Jurkat, Clone E6-1 (cell line): Measurements from ENCODE around the gene GALNT2.

ENCODE experiments used
- DNase-seq: peaks from one replicate; pipeline ENCODE4 v3.0.0-alpha.2; 2011; ENCODE audit warnings: low read depth, low spot score
- H3K4me3 ChIP-seq: 2 replicates; pipeline ENCODE4 v1.5.1; 2011; ENCODE audit warnings: mild to moderate bottlenecking, low read length, control low read depth, moderate library complexity

Gene GALNT2

DNA sequence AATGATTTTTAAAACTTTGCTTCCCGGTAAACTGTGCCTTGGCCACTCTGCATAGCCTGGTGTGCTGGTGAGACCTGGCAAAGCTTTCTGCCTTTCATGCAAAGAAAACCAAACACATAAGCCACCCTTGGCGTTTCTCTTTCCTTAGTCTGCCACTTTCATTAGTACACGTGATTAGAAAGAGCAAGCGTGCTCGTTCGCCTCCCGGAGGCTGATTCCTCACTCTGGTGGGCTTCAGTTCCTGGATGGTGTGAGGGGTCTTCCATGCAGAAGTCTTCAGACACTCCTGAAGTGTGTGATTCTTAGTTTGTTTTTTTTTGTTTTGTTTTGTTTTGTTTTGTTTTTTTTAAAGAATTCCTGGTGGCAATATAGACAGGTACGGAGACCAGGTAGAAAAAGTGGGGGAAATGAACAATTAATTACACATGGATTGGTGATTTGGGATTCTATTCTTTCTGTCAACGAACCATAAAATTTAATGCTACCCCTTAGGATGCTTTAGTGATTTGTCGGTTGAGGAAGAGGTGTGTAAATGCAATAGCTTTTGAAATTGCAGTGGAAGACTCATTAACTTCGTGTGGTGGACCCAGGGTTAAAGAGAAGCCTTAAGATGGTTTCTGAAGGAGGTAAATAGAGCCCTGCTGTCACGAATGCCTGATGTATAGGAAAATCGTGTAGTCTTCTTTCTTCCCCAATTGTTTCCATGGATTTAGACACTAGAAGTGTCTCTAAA lies 2.1 kb downstream of the GALNT2 start:
- DNase-seq: peak; percentile 65
- H3K4me3 ChIP-seq: peak overlapping the region; percentile 91

DNA sequence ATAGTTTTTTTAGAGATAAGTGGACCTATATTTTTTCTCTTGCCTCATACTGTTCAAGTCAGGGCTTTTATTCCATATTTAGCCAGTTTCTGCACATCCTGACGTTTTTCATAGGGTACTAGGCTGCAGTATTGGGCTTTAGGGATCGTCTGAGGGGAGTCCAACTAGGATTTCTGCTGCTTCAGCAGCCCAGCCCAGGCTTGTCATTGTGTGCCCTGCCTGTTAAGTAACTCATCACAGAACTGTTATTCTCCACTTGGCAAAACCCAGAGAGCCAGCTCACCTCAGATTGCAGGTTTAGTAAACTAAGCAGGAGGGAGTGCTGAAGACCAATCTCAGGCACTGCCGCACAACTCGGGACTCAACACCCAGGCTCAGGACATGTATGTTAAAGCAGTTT lies 2.8 kb downstream of the GALNT2 start:
- no peak for DNase-seq
- H3K4me3 ChIP-seq: peak overlapping the region; percentile 91

DNA sequence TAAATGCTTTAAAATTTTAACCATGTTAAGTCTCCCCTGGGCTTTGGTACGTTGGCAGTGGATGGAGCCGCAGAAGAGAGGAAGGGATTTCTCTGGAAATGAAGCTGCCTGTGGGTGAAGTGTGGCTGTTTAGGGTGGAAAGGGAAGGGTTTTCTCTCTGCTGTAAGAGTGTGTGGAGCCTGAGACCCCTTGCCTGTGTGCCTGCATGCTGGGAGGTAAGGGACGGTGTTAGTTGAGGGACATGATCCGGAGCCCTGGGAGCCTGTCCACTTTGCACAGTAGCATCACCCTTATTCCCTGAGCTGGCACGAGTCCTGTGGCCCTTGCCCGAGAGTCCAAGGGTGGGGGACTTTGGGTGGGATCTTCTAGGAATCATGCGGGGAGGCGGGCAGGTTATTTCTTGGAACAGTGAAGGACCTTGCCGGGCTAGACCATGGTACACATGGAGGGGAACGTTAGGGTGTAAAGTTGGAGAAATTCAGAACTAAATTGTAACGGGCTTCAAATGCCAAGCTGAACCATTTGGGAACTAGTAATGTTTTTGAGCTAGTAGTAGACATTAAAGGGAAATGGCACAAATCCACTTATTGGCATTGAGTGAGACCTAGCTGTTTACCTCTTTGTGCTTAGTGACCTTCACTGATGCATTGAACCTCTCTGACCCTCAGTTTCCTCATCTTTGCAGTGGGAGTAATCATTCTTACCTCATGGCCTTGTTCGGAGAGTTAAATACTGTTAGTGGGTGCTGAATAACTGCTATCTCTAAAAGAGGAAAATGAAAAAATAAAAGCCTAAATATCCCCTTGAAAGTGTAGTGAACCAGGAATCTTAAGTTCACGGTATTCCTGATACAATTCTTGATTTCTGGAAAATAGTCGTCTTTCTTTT lies 3.5 kb downstream of the GALNT2 start:
- no peak overlapping the region for H3K4me3 ChIP-seq
- no peak for DNase-seq

DNA sequence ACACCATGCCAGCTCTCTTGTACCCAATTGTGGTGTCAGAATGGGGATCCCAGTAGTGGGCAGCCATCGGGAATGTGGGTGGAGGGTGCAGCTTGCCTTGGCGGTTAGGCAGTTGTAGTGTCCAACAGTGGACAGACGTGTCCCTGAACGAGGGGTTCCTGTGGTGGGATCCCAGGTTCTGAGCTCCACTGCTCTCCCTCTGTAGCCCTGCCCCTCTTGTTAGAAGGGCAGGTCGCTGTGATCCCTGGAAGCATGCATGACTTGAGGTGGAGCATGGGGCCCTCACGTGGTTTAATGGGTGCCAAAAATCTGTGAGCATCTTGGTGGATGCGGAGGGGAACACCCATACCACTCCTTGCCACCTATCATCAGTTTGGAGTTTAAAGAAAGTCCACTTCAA lies 4.3 kb downstream of the GALNT2 start:
- no peak for DNase-seq
- no peak overlapping the region for H3K4me3 ChIP-seq

DNA sequence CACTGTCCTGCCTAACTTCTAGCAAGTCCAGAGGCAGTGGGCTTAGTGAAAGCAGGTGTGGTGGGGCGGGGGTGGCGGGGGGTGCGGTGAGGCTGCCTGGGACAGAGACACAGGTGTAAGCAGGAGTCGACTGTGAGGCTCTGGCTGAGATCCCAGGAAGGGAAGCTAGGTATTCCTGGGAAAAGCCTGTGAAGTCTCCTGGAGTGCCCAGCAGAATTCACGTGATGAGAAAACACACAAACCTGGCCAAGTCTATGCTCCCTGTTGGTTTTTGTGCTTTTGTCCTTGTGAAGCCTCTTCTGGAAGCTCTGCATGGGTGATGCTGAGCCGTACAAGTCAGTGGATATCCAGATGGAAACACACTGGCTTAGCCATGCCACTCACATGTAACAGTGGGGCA lies 5.3 kb downstream of the GALNT2 start:
- DNase-seq: no peak
- H3K4me3 ChIP-seq: no peak overlapping the region

DNA sequence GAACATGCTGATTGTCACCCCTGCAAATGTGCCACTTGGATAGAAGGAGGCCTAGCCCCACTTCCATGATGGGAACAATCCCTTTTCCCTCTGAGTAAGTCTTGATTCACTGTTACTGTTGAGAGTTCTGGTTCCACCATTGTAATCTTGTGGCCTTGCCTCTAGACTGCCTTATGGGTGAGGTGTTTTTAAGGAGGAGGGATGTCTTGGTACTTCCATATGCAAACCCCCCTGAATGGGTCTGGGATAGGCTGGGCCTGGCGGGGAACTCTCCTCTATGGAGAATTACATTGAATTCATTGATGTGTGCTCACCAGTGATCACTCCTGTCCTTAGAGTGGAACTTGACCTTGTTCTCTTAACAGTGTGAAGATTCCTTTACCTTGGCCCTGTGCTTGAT lies 5.8 kb downstream of the GALNT2 start:
- no peak for DNase-seq
- no peak overlapping the region for H3K4me3 ChIP-seq

DNA sequence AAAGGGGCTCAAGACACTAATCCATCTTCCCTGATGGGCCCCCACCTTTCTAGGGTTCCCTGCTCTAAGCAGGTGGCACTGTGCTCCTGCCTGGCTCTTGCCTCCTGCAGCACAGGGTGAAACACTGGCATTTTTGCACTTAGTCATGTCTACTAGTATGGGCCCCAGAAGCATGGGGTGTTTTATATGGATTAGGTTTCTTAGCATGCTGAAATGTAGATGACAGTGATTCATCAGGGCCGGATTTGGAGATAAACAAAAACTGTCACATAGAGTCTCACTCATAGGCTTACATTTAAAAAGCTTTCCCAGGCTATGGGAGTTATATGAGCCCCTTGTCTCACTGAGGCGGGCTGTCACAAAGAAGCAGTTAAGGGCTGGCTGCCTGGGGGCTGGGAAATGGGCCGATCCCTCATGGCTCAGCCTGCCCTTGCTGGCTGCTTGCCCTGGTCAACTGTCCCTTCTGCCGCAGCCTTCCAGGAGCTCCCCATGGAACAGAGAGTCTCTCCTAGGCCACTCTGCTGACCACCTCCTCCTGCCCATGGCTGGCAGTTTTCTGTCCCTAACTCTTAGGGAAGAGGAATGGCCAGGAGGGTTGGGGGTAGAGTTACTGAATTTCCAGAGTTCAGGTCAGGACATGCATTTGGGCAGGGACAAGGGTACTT lies 6.5 kb downstream of the GALNT2 start:
- H3K4me3 ChIP-seq: no peak overlapping the region
- DNase-seq: no peak

DNA sequence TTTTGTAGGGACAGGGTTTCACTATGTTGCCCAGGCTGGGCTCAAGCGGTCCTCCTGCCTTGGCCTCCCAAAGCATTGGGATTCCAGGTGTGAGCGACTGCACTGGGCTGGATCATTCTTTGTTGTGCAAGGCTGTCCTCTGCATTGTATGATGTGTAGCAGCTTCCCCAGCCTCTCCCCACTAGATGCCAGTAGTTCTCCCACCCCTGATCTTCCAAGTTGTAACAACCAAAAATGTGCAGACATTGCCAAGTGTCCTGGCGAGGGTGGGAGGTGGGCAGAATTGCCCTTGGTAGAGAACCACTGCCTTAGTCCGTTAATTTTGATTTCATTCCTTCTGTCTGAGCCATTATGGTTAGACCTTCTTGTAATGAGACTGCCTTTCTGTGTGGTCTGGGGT lies 7.2 kb downstream of the GALNT2 start:
- no peak for DNase-seq

DNA sequence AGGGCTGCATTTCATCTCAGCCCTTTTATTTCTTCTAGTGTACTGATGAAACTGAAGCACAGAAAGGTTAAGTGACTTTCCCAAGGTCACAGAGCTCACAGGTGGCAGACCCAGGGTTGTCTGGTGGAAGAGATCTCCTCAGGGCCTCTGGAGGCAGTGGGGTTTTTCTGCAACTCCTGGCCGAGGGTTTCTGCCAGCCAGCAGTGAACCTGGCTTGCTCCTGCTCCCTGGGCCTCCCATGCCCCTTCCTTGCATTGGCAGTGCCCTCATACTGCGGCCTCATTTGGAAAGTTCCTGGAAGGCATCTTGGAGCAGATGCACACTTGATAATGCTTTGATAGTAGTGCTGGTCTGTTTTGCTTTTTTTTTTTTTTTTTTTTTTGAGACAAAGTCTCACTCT lies 7.7 kb downstream of the GALNT2 start:
- DNase-seq: no peak
- no peak overlapping the region for H3K4me3 ChIP-seq

More for the DNA sequence above, 7.2 kb downstream of the GALNT2 start:
- H3K4me3 ChIP-seq: no peak overlapping the region

DNA sequence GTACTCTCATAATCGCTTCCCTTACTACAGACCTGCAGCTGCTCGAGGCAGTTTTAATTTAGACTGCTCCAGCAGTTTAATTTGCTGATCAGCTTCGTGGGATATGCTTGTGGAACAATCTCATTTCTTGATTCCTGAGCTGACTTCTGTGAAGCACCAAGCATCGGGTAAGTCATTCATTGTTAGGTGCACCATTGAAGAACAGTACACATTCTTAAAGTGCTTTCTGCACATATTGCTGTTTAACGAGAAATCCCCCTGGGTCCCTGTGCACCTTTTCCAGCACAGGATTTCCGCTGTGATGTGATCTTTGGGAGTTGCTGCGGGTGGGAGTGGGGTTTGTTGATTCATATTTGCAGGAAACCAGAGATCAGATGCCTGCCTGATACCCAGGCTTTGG lies 9.1 kb downstream of the GALNT2 start:
- DNase-seq: no peak
- H3K4me3 ChIP-seq: peak overlapping the region; percentile 1; the same call in 1 of the 2 replicates

DNA sequence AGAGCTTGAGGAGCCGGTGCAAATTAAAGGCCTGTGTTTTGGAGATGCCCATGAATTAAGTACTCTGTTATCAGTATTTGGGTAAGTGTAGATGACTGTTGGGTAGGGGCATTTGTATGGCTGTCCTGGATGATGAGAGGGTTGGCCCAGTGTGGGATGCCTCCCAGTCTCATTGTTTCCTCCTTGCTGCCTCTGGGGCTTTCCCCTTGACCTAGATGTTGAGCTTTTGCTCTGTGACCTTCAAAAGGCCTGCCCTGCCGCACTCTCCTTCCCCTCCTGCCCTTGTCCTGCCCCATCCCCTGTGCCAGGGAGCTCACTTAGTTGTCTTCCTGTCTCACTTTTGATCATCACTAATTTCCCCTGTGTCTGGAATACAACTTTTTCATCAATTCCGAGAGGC lies 10.0 kb downstream of the GALNT2 start:
- no peak overlapping the region for H3K4me3 ChIP-seq
- no peak for DNase-seq

DNA sequence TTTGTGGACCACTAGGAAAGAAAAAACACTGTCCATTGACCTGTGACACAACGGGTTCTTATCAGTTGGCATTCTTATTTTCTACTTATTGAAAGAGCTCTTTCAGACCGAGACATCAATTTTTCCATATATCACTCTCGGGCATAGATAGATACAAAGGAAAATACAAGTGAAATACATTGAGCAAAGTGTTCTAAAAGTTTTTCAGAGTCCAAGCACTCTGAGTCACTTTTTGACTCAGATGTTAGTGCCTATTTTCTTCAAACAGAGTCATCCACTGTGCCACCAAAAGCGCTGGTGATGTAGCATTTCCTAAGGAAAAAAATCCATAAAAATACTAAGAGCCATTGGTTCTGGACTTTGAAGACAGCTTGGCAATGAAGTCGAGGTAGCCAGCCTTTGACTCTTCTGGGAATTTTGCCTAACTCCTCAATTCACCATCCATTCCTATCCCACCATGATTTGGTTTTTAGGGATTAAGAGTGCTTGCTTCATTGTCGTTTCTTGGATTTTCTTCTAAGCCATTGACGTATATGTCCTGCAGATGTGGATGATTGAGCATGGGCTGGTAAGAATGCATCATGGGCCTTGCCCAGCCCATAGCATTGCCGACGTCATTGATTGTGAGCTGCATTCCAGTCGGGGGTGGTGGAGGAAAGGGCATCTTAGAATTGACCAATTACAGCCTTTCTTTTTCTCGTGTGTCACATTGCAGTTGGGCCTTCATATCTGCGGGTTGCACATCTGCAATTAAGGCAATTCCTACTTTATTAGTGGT lies 10.6 kb downstream of the GALNT2 start:
- DNase-seq: no peak
- no peak overlapping the region for H3K4me3 ChIP-seq

DNA sequence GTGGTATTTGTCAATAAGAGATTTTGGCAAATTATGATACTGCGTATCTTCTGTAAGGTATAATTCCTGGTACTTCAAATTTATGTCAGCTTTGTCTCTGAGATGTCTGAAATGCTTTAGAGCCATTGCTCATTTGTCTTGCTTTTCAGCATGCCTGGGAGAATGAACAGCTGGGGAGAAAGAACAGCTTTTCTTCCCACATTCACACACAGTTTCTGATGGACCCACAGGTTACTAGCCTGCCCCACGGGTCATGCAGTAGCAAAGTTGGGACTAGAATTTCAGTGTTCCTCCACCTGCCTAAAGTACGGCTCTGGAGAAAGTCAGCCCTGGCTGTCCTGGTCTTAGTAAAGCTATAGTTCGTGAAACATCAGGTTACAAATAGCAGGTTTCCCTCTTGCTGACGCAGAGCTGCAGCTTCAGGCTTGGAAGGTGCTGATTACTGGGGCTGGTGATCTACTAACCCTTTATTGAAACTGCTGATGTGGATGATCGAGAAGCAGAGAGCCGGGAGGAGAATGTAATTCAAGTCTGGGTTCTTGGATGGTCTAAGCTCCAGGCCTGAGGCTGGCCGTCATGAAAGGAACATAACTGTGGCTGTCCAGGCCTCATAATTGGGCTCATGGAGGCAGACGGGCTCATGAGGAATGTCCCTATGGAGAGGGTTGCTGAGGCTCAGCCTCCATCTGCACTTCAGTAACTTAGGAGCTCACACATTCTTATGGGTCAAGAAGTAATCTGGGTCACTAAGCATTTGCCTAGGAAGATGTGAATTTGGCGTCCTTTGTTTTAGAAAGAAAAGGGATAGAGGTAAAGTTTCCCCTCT lies 12.4 kb downstream of the GALNT2 start:
- no peak overlapping the region for H3K4me3 ChIP-seq
- no peak for DNase-seq

DNA sequence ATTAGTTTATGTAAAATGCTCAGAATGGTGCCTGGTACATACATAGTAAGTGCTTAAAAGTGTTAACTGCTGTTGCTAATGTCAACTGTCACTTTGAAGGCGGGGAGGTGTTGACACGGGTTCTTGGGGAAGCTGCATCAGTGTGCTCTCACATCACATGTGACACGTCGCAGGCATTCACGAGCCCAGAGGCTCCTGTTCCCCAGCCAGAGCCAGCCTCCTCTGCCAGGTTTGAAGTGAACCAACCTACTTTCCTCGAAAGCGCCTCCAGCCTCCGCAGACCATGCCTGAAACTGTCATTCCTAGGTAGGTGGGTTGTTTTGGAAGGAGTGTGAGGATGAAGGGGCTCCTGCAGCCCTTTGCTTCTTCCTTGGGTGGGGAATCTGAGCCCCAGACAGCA lies 13.8 kb downstream of the GALNT2 start:
- no peak overlapping the region for H3K4me3 ChIP-seq
- no peak for DNase-seq

DNA sequence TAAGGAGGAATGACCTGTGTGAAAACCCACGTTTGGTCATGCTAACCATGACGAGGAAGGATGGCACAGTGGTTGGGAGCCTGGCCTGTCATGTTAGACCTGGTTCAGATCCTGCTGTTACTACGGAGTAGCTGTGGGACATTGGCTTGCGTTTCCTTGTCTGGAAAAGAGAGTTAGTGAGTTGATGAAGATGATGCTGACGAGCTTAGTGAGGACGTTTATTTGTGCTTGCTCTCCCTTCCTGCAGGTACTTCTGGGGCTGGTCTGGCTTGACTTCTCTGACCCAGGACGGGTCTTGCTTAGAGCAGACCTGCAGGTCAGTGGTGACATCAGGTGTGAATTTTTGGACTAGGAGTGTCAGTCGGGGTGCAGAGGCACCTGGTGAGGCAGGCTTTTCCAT lies 14.7 kb downstream of the GALNT2 start:
- no peak overlapping the region for H3K4me3 ChIP-seq
- no peak for DNase-seq

DNA sequence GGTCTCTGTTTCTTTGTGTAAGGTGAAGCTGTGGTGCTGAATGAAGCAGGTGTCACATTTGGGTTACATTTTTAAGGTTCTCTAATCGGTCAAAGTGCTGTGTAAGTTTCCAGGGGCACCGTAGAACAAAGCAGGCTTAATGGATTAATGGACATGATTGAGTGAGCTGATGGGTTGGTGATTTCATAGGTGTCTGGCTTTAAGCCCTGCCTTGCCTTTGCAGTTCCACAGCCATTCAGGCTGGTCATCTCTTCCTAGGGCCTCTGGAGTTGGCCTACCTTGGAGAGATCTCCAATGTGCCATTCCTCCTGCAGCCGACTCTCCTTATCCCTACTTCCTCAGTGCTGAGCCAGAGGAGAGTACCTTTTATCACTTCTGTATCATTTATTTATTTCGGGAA lies 15.2 kb downstream of the GALNT2 start:
- no peak overlapping the region for H3K4me3 ChIP-seq
- DNase-seq: no peak

DNA sequence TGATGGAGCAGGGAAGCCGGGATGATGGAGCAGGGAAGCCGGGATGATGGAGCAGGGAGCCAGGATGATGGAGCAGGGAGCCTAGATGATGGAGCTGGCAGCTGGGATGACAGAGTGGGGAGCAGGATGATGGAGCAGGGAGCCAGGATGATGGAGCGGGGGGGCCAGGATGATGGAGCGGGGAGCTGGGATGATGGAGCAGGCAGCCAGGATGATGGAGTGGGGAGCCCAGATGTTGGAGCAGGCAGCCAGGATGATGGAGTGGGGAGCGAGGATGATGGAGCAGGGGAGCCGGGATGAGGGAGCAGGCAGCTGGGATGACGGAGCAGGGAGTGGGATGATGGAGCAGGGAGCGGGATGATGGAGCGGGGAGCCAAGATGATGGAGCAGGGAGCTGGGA lies 16.0 kb downstream of the GALNT2 start:
- DNase-seq: no peak
- H3K4me3 ChIP-seq: no peak overlapping the region

DNA sequence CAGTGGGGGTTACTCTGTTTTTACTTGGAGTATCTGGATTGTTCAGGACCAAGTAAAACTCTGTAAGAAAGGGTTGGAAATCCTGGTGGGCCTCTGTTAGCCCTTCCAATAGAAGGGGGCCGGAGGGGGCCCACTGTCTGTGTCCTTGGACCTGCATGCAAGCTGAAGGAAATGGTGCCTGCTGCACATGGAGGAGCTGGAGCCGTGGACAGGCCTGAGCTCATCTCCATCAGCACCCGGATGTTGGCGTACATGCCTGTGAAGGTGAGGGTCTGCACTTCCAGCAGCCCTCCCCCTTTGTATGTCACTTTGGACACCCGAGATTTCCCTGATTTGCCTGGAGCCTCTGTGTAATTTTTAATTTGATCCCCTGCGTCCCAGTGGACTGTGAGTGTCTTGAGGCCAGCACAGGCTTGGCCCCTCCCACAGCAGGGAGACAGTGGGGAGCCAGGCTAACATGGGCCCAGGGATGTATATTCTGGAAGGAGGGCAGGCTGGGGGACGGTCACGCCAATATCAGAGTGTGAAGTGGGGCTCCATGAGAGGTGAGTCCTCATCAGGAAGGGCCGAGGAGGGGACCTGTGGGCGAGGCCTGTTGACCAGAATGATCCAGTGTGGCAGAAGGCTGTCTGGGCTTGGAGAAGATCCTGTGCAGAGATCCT lies 16.8 kb downstream of the GALNT2 start:
- H3K4me3 ChIP-seq: peak overlapping the region; percentile 17
- DNase-seq: no peak
